IMR-90 (cell line): Measurements from ENCODE around the gene KANK3. TPM values are rescaled to one million over a fixed set of nuclear protein-coding genes. Genes with fewer than 3 reads are reported as not detected.

Experiments used
- ATAC-seq: fragments of 200-7000 bp; cut with Tn5 transposase; 2 replicates; pipeline ENCODE4 v1.9.1; 2020; ENCODE audit warnings: low read depth, mild to moderate bottlenecking, moderate library complexity
- BruUV-seq: library from RNA; stranded (reverse); fragments of 400-500 nt; replicated peaks from 2 replicates; lab custom pipeline; 2021; lab: Mats Ljungman, UMichigan
- CTCF ChIA-PET: fragments of 300-600 bp; formaldehyde crosslinking; extraction: SDS; loops from one replicate; lab custom pipeline; 2021; ENCODE audit warnings: antibody characterized with exemption; lab: Yijun Ruan, JAX
- POLR2A ChIA-PET: fragments of 300-600 bp; sonication (Branson Sonifier 250); formaldehyde crosslinking; loops from one replicate; lab custom pipeline; 2022; ENCODE audit warnings: antibody characterized with exemption; ENCODE audit not compliant: unreplicated experiment; lab: Charles Lee
- DNase-seq: peaks from one replicate; pipeline ENCODE4 v3.0.0; 2013
- H2AFZ ChIP-seq: replicated peaks from 2 replicates; pipeline ENCODE3; 2013; ENCODE audit warnings: low read length, mild to moderate bottlenecking; ENCODE audit not compliant: poor library complexity
- H2AK5ac ChIP-seq: 2 replicates; pipeline ENCODE4 v1.6.1; 2013; ENCODE audit warnings: low read depth, low read length, inconsistent platforms
- H2AK9ac ChIP-seq: replicated peaks from 2 replicates; pipeline ENCODE3; 2013; ENCODE audit warnings: mild to moderate bottlenecking, low read depth, low read length, moderate library complexity; ENCODE audit not compliant: poor library complexity
- H2BK120ac ChIP-seq: 2 replicates; pipeline ENCODE4 v1.6.1; 2013; ENCODE audit warnings: low read depth, low read length, inconsistent platforms
- H2BK15ac ChIP-seq: 3 replicates; pipeline ENCODE4 v1.6.1; 2013; ENCODE audit warnings: low read depth, low read length, inconsistent platforms
- H2BK20ac ChIP-seq: 2 replicates; pipeline ENCODE4 v1.6.1; 2013; ENCODE audit warnings: low read depth, mild to moderate bottlenecking, inconsistent platforms, low read length, moderate library complexity
- H2BK5ac ChIP-seq: 2 replicates; pipeline ENCODE4 v1.6.1; 2013; ENCODE audit warnings: mild to moderate bottlenecking, low read depth, low read length, inconsistent platforms; ENCODE audit not compliant: poor library complexity, severe bottlenecking
- H3K14ac ChIP-seq: replicated peaks from 2 replicates; pipeline ENCODE4 v1.6.1; 2013; ENCODE audit warnings: low read depth, low read length, inconsistent platforms
- H3K18ac ChIP-seq: 2 replicates; pipeline ENCODE4 v1.6.1; 2013; ENCODE audit warnings: low read depth, low read length, control low read depth
- H3K23ac ChIP-seq: 2 replicates; pipeline ENCODE4 v1.6.1; 2013; ENCODE audit warnings: low read depth, low read length, inconsistent platforms
- H3K27ac ChIP-seq: 2 replicates; pipeline ENCODE4 v1.5.1; 2013; ENCODE audit warnings: mild to moderate bottlenecking, control low read depth, low read length; ENCODE audit not compliant: insufficient read depth
- H3K27me3 ChIP-seq: 2 replicates; pipeline ENCODE4 v1.6.1; 2013; ENCODE audit warnings: low read length; ENCODE audit not compliant: control insufficient read depth, insufficient read depth
- H3K36me3 ChIP-seq: 2 replicates; pipeline ENCODE4 v1.6.1; 2013; ENCODE audit warnings: low read length, mixed read lengths; ENCODE audit not compliant: control insufficient read depth, insufficient read depth
- H3K4ac ChIP-seq: 2 replicates; pipeline ENCODE4 v1.6.1; 2013; ENCODE audit warnings: low read depth, low read length, inconsistent platforms
- H3K4me1 ChIP-seq: 2 replicates; pipeline ENCODE4 v1.6.1; 2013; ENCODE audit warnings: low read length, mixed read lengths; ENCODE audit not compliant: control insufficient read depth, insufficient read depth
- H3K4me2 ChIP-seq: 2 replicates; pipeline ENCODE4 v1.6.1; 2013; ENCODE audit warnings: low read depth, mild to moderate bottlenecking, control low read depth, low read length, moderate library complexity
- H3K4me3 ChIP-seq: 2 replicates; pipeline ENCODE4 v1.5.1; 2013; ENCODE audit warnings: low read depth, mild to moderate bottlenecking, control low read depth, low read length, moderate library complexity; ENCODE audit not compliant: insufficient read depth
- H3K56ac ChIP-seq: 2 replicates; pipeline ENCODE4 v1.6.1; 2013; ENCODE audit warnings: low read length, inconsistent platforms; ENCODE audit not compliant: insufficient read depth; ENCODE audit errors: extremely low read depth
- H3K79me1 ChIP-seq, 2 experiments: 2 replicates each; pipeline ENCODE4 v1.6.1; 2013; ENCODE audit warnings: low read length in 2 of 2, inconsistent platforms in 1 of 2, low read depth in 1 of 2
- H3K9ac ChIP-seq: 2 replicates; pipeline ENCODE4 v1.6.1; 2013; ENCODE audit warnings: low read depth, low read length, control low read depth
- H3K9me1 ChIP-seq: 2 replicates; pipeline ENCODE4 v1.6.1; 2013; ENCODE audit warnings: low read length, inconsistent platforms; ENCODE audit not compliant: insufficient read depth
- H3K9me3 ChIP-seq: 2 replicates; pipeline ENCODE4 v1.6.1; 2013; ENCODE audit warnings: low read length; ENCODE audit not compliant: control insufficient read depth, insufficient read depth
- H4K20me1 ChIP-seq: 2 replicates; pipeline ENCODE4 v1.6.1; 2013; ENCODE audit warnings: low read length, inconsistent platforms; ENCODE audit not compliant: insufficient read depth
- H4K5ac ChIP-seq: 2 replicates; pipeline ENCODE4 v1.6.1; 2013; ENCODE audit warnings: mild to moderate bottlenecking, low read depth, low read length, control low read depth
- H4K8ac ChIP-seq, 2 experiments: 2 replicates each; pipeline ENCODE4 v1.6.1; 2013; ENCODE audit warnings: low read depth in 2 of 2, low read length in 2 of 2, control low read depth in 1 of 2, inconsistent platforms in 1 of 2
- H4K91ac ChIP-seq: 2 replicates; pipeline ENCODE4 v1.6.1; 2013; ENCODE audit warnings: low read depth, low read length, inconsistent platforms; ENCODE audit not compliant: insufficient read depth
- CEBPB ChIP-seq: IDR thresholded peaks from 2 replicates; pipeline ENCODE4 v1.6.1; 2012; ENCODE audit warnings: low read depth, low read length, improper control_type of control experiment
- CHD1 ChIP-seq: IDR thresholded peaks from 2 replicates; pipeline ENCODE4 v1.6.1; 2012; ENCODE audit warnings: low read depth, low read length, improper control_type of control experiment
- FOS ChIP-seq: fragments of 150-350 bp; IDR thresholded peaks from 2 replicates; pipeline ENCODE4 v1.6.1; 2016; ENCODE audit warnings: low read depth, low read length
- MAFK ChIP-seq: IDR thresholded peaks from 2 replicates; pipeline ENCODE4 v1.6.1; 2012; ENCODE audit warnings: low read depth, low read length, improper control_type of control experiment
- NFE2L2 ChIP-seq: fragments of 150-350 bp; IDR thresholded peaks from 2 replicates; pipeline ENCODE4 v1.6.1; 2016; ENCODE audit warnings: low read depth, mild to moderate bottlenecking, low read length
- RCOR1 ChIP-seq: IDR thresholded peaks from 2 replicates; pipeline ENCODE4 v1.6.1; 2012; ENCODE audit warnings: mild to moderate bottlenecking, low read length, improper control_type of control experiment; ENCODE audit not compliant: insufficient replicate concordance
- WGBS, 2 experiments: methylation state at CpG; one replicate each; pipeline versions ENCODE4 v1.1.5 to v1.1.7; 2013; ENCODE audit warnings: missing lambda C conversion rate in 2 of 2; ENCODE audit not compliant: insufficient read length in 1 of 2; ENCODE audit errors: extremely low coverage in 2 of 2; 5-methylcytosine and 5-hydroxymethylcytosine counted together
- dilution Hi-C: fragments of 300-500 bp; cut with HindIII; formaldehyde crosslinking; loops from one replicate; pipeline ENCODE4 v1.14.3; 2018; ENCODE audit warnings: low sequenced_read_pairs; ENCODE audit not compliant: unreplicated experiment
- in situ Hi-C: fragments of 300-500 bp; cut with MboI; formaldehyde crosslinking; loops from 3 replicates; pipeline ENCODE4 v1.14.3; 2019; ENCODE audit warnings: low sequenced_read_pairs, inconsistent platforms, mixed read lengths
- intact Hi-C: fragments of 100-400 bp; cut with micrococcal nuclease; formaldehyde crosslinking; loops from 2 replicates; pipeline ENCODE4 v1.10.0; 2022
- polyA plus RNA-seq, 3 experiments: library from polyadenylated mRNA; depleted of rRNA; stranded (reverse); fragments of >200 nt; gene quantifications; 2 replicates each; pipeline ENCODE4 v1.2.3, GENCODE V29; 2012; ENCODE audit warnings: low replicate concordance in 1 of 3
- total RNA-seq: library from RNA; depleted of rRNA; stranded (reverse); fragments of >200 nt; gene quantifications from 2 replicates; pipeline ENCODE4 v1.2.3, GENCODE V29; 2012
- TF ChIP-seq, protein P1 (sequence below): fragments of 150-350 bp; IDR thresholded peaks from 2 replicates; pipeline ENCODE4 v1.6.1; 2017; ENCODE audit warnings: mild to moderate bottlenecking, antibody characterized with exemption, low read length, low read depth
- TF ChIP-seq, protein P2 (sequence below): conservative IDR thresholded peaks from 2 replicates; pipeline ENCODE4 v1.5.1; 2012; ENCODE audit warnings: mild to moderate bottlenecking, low read depth, low read length, improper control_type of control experiment

The KANK3 gene
- total and polyA plus RNA-seq, 2 of the 4 experiments (the other 2 are of a cell fraction), result 0.07 TPM; not detected in 1

- no peak overlapping the region for H4K5ac ChIP-seq
- WGBS, 2 experiments, result 81% methylated on average over 5 of the region's 17 CpGs; no CpG with 5 or more reads in 1 of the 2 experiments
- H3K36me3 ChIP-seq, result peaks cover 11% of the 10 kb centered on the region
- TF ChIP-seq NFE2L2 (no peak), FOS (no peak), MAFK (no peak), CEBPB (no peak), CHD1 (no peak), RCOR1 (no peak)
- TF ChIP-seq, protein P1, sequence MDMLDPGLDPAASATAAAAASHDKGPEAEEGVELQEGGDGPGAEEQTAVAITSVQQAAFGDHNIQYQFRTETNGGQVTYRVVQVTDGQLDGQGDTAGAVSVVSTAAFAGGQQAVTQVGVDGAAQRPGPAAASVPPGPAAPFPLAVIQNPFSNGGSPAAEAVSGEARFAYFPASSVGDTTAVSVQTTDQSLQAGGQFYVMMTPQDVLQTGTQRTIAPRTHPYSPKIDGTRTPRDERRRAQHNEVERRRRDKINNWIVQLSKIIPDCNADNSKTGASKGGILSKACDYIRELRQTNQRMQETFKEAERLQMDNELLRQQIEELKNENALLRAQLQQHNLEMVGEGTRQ, result no peak
- TF ChIP-seq, protein P2, sequence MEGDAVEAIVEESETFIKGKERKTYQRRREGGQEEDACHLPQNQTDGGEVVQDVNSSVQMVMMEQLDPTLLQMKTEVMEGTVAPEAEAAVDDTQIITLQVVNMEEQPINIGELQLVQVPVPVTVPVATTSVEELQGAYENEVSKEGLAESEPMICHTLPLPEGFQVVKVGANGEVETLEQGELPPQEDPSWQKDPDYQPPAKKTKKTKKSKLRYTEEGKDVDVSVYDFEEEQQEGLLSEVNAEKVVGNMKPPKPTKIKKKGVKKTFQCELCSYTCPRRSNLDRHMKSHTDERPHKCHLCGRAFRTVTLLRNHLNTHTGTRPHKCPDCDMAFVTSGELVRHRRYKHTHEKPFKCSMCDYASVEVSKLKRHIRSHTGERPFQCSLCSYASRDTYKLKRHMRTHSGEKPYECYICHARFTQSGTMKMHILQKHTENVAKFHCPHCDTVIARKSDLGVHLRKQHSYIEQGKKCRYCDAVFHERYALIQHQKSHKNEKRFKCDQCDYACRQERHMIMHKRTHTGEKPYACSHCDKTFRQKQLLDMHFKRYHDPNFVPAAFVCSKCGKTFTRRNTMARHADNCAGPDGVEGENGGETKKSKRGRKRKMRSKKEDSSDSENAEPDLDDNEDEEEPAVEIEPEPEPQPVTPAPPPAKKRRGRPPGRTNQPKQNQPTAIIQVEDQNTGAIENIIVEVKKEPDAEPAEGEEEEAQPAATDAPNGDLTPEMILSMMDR, result no peak
- no peak overlapping the region for H2BK120ac ChIP-seq
- in situ Hi-C loops, result no loop called here
- dilution Hi-C loops, result no loop called here
- no peak overlapping the region for H2AK9ac ChIP-seq
- H2BK20ac ChIP-seq, result no peak overlapping the region
- H3K4ac ChIP-seq, result no peak overlapping the region
- no peak overlapping the region for H3K4me3 ChIP-seq
- ChIA-PET CTCF (no interaction called here), POLR2A (no interaction called here)
- no peak overlapping the region for H3K18ac ChIP-seq
- H4K20me1 ChIP-seq, result no peaks in the 10 kb centered on the region
- BruUV-seq, result no TSS peak
- no peak overlapping the region for H3K4me2 ChIP-seq
- H3K27ac ChIP-seq, result no peak overlapping the region
- H2AFZ ChIP-seq, result no peak overlapping the region
- no peak overlapping the region for H3K9ac ChIP-seq
- no peak overlapping the region for H2BK15ac ChIP-seq
- ATAC-seq (no peak), DNase-seq (no peak)
- no peak overlapping the region for H2BK5ac ChIP-seq
- H4K91ac ChIP-seq, result no peak overlapping the region
- H3K56ac ChIP-seq, result no peak overlapping the region
- H3K9me3 ChIP-seq, result no peaks in the 10 kb centered on the region
- H3K23ac ChIP-seq, result no peak overlapping the region
- peaks cover 6 to 22% of the 10 kb centered on the region in 2 experiments; a peak in 3 of 4 replicates for H3K79me1 ChIP-seq
- no peak overlapping the region for H3K14ac ChIP-seq
- H3K9me1 ChIP-seq, result peaks cover 3% of the 10 kb centered on the region
- peaks cover 6% of the 10 kb centered on the region for H3K4me1 ChIP-seq
- no peak overlapping the region for H2AK5ac ChIP-seq
- intact Hi-C loops, result no loop called here
- no peak overlapping the region for H4K8ac ChIP-seq
- H3K27me3 ChIP-seq, result no peaks in the 10 kb centered on the region
Observed at GRCh38 chr19:8306235-8307054, 36.6 kb downstream of the KANK3 start.
